NCI-H187 (cell line): ENCODE data around the gene ABCC2.

Experiments used
- DNase-seq, 2 experiments: peaks; one replicate each; lab custom pipeline; 2025; lab: John Stamatoyannopoulos, UW

The ABCC2 gene

DNA sequence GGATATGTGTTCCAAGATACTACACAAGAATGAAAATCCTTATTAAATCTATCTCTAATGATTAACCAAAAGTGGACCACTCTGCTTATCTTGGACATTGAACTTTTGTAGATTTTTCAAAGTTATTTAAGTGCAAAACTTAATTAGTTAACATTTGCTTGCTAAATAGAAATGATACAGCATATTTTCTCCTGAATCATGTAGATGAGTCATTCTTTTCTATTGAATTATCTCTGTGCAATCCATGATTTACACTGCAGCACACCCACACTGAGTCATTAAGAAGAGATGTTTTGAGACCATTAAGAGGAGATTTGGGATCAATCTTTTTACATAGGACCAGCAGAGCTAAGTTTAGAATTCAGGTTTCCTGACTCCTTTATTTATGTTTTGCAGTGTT lies 6.6 kb upstream of the ABCC2 start:
- DNase-seq = no peak

DNA sequence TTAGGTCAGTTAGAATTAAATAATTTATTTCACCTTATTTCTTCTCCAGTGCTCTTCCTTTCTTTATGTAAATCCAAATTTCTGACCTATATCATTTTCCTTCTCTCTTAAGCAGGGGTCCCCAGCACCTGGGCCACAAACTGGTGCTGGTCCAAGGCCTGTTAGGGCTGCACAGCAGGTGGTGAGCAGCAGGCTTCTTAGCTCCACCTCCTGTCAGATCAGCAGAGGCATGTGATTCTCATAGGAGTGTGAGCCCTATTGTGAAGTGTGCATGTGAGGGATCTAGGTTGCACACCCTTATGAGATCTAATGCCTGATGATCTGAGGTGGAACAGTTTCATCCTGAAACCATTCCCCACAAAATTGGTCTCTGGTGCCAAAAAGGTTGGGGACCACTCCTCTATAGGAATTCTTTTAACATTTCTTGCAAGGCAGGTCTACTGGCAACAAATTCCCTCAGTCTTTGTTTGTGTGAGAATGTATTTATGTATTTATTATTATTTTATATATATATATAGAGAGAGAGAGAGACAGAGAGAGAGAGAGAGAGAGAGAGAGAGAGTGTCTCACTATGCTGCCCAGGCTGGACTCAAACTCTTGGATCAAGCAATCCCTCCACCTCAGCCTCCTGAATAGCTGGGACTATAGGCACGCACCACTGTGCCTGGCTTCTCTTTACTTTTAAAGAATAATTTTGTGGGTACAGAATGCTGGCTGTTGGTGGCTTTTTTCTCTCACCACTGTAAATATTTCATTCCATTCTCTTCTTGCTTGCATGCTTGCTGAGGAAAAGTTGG lies 4.3 kb upstream of the ABCC2 start:
- DNase-seq = no peak

DNA sequence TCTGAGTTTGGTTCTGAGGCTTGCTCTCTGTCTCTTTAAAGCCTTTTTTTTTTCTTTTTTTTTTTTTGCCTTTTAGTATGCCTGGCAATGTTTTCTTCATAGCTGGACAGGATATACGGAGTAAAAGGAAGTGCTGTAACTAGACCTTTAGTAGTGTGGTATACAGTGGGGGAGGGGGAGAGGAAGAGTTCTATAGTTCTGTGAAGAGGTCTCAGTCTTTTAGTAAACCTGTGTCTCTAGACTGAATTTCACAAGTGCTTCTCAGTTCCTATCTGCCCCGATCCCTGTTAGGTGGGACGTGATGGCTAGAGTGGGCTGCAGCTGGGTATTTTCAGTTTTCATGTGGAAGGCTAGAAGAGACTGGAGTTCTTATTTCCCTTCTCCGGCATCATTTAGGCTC lies 3.1 kb upstream of the ABCC2 start:
- DNase-seq = no peak

DNA sequence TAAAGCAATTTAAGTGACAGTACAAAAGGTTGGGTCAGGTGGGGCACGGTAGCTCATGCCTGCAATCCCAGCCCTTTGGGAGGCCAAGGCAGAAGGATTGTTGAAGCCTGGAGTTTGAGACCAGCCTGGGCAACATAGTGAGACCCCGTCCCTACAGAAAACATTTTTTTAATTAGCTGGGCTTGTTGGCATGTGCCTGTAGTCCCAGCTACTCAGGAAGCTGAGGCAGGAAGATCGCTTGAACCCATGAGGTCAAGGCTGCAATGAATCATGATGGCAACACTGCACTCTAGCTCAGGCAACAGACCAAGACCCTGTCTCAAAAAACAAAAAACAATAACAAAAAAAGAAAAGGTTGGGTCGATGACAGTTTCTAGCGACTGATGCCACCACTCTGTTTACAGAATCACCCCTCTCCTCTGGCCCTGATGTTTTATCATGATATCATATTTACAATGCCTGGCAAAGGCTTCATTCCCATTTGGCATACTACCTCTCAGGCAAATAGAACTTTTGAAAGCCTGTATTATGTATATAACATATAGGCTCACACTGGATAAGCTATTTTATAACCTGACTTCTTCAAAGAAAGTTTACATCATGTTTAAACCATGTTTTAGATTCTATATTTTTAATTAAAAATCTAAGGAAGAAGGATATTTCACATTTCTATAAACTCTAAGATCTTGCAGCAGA lies 558 bp upstream of the ABCC2 start:
- no peak for DNase-seq

DNA sequence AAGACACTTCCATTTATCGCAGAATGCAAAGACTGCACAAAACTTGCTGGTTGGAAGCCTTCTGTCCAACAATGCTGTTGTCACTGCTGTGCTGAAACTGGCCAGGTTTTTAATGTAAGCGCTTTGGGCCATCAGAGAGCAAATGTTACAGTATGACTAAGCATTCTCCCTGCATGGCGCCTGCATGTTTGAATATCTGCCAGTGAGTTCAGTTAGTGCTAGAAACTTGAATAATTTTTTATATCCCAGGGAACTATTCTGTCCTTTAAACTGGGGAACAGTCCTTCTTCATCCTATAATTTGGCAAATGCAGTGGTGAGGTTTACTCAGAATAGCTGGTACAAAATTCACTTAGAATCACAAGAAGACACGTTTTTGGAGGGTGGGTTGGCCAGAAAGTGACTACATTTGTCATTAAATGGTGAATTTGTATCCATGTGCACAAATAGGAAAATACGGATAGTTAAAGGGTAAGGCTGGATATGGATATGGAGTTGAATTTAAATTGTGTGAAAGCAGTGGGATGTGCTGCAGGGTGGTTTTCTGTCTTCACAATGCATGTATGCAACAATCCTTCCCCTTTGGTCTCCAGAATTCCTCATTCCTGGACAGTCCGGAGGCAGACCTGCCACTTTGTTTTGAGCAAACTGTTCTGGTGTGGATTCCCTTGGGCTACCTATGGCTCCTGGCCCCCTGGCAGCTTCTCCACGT lies 1.7 kb downstream of the ABCC2 start:
- DNase-seq = no peak

DNA sequence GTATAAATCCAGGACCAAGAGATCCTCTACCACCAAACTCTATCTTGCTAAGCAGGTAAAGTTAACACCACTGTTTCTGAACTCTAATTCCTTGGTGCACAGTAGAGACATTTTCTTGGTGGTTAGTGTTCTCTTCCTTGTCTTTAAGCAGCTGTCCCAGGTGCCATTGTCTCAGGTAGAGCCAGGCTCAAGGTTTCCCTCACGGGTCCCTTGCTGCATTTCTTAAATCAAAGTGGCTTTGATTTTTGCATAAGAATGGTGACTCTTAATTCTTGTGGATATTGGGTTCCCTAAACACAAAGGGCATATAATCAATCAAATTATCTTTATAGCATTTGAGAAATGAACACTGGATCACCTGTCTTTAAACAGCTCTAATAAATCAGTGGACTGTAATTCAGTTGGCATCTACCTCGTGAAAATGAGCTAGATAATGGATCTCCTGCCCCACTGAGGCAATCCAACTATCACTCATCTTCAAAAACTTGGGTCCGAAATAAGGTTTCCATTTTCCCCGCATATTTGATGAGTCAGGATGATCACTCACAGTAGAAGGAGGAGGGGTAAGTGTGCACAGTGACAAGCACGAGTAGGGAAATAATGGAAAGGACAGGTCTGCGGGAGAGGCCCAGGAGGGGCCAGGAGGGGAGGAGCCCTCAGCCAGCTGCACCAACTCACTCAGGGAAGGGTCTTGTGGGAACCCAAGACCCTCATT lies 2.4 kb downstream of the ABCC2 start:
- no peak for DNase-seq

DNA sequence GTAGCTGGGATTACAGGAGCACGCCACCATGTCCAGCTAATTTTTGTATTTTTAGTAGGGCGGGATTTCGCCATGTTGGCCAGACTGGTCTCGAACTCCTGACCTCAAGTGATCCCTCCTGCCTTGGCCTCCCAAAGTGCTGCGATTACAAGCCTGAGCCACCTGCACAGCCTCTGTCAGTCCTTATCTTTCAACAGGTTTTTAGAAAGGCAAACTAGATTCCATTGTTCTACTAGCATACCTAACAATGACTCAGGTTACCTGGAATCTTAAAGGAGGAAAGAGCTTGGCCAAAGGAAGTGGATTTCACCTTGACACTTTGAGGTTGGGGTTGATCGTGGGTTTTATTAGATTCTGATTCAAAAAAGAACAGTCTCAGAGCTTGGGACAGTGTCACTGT lies 3.2 kb downstream of the ABCC2 start:
- DNase-seq = no peak

DNA sequence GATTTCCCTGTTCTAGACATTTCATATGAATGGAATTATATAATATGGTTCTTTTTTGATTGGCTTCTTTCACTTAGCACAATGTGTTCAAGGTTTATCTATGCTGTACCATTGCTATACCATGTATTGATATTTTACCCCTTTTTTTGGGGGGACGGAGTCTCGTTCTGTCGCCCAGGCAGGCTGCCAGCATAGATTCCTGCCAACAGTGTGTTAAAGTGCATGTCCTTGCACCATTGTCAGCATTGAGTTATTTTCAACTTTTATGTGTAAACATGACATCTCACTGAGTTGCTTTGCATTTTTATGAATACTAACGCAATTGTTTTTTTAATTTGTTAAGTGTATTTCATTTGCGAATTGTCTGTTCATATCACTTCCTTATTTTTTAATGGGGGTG lies 4.9 kb downstream of the ABCC2 start:
- DNase-seq = no peak

DNA sequence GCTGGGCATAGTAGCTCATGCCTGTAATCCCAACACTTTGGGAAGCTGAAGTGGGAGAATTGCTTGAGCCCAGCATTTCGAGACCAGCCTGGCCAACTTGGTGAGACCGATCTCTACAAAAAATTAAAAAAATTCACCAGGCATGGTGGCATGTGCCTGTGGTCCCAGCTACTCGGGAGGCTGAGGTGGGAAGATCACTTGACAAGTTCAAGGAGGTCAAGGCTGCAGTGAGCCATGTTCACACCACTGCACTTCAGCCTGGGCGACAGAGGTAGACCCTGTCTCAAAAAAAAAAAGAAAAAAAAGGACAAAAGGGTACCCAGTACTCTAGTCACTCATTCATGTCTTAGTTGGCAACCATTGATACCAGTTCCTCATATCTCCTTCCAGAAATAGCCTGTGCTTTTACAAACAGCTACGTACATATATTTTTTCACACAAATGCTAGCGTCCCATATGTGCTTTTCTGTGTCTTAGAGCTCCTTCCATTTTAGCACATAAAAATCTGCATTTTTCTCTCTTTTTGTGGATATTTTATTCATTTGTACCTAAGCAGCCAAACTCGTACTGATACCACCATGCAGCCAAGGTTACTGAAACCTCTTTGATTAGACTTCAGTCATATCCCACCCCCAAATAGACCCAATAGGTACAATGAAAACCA lies 5.5 kb downstream of the ABCC2 start:
- no peak for DNase-seq

DNA sequence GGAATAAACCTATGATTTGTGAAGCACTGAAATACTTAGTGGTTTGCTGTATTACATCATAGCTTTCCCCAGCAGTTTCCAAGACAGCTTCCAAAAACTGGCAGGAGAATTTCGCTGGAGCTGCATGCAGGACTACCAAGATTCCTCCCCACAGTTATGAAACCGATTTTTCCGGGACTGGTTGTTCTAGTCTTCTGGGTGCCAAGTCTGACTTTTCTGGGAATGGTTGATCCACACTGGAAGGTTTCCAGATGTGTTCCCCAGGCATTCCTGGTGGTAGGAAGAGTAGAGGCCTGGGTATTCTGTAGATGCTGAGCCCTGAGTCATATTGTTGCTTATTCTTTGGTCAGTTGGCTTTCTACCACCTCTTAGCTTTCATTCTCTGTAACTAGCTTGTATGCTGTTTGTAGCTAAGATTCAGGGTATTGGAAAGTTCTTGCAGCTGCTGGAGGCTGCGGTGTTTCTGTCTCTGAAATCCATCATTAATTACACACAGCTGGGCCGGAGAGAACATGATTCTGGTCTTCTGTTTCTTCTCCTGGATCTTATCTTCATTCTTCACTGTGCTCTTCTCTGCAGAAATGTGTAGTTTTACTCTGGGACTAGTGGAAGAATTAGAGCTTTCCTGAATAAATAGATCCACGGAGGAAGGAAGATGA lies 6.3 kb downstream of the ABCC2 start:
- DNase-seq = no peak

DNA sequence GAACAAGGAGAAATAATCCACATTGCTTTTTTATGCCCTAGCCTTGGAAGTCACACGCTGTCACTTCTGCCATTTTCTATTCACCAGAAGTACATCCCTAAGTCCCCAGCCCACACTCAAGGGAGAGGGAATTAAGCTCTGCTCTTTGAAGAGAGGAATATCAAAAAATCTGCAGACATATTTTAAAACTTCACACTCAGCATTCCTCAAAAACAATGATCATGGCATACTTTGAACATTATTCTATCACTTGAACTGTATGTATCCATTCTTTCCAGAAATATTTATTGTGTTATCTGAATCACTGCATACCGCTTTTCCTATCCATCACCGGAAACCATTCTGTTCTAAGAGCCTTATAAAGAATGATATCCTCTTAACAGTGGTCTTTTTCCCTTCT lies 9.4 kb downstream of the ABCC2 start:
- no peak for DNase-seq

DNA sequence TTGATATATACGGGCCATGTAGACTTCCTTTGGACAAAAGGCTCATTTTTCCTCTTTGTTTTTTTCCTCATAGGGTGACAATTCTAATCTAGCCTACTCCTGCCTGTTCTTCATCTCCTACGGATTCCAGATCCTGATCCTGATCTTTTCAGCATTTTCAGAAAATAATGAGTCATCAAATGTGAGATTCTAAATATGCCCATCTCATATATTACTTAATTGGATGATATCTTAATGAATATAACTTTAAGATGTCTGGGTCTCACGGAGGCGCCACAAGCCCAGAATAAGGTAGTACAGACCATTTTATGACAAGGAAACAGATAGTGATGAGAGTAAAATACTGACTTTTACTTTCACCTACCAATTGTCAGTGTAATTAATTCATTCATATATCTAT lies 11.4 kb downstream of the ABCC2 start:
- DNase-seq = no peak

DNA sequence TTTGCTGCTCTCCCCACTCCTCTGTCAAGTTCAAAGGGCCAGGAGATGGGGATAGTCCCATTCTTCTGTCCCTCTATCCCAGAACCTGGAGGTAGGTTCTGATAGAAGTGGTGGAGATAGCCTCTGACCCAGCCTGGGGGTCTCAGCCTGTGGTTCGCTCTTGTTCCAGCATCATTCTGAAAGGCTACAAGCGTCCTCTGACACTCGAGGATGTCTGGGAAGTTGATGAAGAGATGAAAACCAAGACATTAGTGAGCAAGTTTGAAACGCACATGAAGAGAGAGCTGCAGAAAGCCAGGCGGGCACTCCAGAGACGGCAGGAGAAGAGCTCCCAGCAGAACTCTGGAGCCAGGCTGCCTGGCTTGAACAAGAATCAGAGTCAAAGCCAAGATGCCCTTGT lies 14.5 kb downstream of the ABCC2 start:
- no peak for DNase-seq

DNA sequence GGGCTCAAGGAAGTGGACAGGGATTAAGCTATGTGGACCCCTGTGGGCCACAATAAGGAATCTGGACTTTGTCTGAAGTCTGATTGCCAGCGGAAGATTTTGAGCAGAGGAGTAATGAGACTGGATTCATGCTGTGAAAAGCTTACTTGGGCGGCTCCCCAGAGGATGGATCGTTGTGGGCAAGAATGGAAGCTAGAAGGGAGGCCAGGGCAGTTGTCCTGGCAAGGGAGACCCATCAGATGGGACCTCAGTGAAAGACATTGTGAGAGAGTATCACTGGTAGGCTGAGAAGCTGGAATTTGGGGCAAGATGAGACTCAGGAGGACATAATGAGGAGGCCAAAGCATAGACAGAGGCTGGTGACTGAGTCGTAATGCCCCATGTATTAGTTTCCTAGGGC lies 15.6 kb downstream of the ABCC2 start:
- DNase-seq = no peak

DNA sequence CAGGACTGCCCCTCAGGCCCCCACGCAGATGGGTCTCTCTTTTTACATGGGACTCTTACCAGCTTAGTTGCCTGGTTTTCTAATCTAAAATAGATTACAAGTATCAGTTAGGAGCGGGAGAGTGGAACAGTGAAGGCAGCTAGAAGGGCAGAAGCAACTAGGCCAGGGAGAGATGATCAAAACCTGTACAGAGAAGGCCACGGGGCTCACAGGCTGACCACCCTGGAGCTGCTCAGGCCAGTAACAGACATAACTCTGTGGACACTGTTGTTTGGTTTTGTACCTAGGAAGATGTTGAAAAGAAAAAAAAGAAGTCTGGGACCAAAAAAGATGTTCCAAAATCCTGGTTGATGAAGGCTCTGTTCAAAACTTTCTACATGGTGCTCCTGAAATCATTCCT lies 16.5 kb downstream of the ABCC2 start:
- DNase-seq = no peak

DNA sequence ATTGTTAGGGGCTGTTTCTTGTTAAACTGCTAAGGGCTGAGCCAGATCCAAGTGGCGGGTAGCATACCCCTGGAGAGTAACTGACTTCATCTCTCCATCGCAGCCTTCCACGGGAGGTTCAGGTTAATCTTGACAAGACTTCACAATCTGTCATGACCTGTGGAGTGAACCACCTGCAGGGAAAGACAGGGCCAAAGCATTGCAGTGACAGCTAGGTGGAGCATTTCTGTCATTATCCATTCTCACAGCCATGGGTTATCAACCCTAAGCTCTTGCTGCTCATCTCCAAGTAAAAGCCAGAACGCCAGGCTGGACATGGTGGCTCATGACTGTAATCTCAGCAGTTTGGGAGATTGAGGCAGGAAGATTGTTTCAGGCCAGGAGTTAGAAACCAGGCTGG lies 17.2 kb downstream of the ABCC2 start:
- no peak for DNase-seq

DNA sequence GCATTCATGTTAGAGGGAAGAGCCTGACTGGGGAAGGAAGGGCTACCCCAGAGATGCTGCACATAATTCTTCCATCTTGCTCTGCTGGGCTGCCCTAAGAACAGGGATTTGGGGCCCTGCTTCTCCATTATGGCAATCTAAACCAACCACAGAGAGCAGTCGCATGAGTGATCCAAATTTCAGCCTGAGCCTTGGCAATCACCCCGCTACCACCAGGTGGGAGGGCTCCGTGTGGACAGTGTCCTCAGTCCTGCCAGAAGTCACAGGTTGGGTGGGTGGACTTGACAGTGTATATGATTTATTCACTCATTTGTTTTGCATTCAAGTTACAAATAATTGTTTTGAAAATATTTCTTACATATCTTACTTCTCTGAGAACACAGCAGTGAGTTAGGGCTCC lies 22.0 kb downstream of the ABCC2 start:
- DNase-seq = no peak

DNA sequence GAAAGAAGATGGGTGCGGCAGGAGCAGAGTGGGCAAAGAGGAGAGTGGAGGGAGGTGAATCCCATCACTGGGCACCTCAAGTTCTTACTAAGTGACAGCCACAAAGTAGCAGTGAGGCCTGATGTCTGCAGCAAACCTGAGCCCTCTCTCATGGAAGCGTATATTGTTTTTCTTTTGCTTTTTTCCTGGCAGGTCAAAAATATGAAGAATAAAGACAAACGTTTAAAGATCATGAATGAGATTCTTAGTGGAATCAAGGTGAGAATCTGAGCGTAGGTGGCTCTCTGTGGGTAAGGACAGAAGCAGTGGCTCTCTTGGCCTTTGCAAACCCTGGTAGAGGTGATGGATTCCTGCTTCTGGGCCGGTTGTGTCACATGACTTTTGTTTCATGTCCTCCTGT lies 22.8 kb downstream of the ABCC2 start:
- DNase-seq = no peak

DNA sequence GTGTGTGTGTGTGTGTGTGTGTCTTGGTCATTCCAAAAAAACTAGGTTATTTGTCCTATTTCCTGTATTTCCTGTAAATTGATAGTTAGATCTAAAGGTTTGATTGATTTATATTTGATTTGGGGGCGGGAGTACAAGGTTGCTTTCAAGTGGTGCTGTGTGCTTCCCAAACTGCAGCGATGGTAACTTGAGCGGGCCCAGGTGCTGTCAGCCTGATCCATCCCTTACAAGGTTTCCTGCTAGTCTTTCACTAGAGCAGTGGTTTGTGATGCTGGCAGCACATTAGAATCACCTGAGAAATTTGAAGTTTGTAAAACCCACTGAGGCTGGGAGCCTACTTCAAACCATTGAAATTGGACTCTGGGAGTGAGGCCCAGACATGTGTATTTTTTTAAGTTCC lies 23.7 kb downstream of the ABCC2 start:
- no peak for DNase-seq

DNA sequence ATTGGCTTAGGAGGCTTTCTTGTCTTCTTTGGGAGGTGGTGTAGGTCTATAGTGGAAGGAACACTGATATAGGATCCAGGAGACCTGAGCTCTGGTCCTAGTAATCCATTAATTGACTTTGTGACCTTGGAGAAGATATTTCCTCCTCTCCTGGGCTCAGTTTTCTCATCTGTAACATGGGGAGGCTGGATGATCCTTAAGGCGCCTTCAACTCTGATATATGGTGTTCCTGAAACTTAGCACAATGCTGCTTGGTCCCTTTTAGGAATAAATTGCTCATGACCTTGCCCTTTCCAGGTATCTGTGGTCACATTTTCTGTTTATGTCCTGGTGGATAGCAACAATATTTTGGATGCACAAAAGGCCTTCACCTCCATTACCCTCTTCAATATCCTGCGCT lies 25.3 kb downstream of the ABCC2 start:
- DNase-seq = no peak

DNA sequence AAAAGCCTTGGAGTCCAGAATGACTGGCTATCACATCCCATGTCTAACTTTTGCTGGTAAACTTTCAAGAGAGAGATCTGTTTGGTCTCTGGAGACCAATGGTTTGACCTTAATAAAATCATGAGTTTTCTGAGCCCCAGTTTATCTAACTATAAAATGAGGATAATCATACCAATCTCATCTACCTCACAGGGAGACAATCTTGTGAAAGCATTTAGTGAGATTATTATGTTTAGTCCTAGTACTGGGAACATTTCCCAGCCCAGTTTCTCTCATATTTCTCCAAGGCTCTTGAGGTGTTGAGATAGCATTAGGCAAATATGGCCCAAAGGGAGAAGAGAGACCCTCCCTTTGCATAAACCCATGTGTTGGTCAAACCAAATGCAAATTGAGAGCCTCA lies 25.8 kb downstream of the ABCC2 start:
- no peak for DNase-seq

DNA sequence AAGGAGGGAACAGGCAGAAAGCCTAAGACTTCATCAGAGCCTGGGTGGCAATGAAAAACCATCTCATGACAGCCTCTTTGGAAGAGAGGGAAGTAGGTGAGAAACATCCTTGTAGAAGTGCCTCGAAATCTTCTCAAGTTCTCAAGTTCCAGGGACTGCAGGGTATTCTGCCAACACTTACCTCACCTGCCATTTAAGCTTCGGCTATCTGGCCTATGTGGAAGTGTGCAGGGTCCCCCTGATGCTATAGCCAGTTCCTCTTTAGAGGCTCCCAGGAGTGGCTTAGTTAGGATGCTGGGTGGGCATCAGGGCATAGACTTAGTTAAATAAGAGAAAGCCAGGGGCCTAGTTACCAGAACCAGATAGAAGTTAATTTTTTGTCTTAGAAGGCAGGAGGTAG lies 27.0 kb downstream of the ABCC2 start:
- DNase-seq = no peak
